Sigmoid colon (tissue), 7 donors: ENCODE data around the gene KCTD16. TPM values are rescaled to one million over a fixed set of nuclear protein-coding genes. Genes with fewer than 3 reads are reported as not detected.

ENCODE experiments used
- DNase-seq: peaks from one replicate; pipeline ENCODE4 v3.0.0-alpha.2; 2019
- H3K27ac ChIP-seq, 4 donors: fragments of 200-600 bp; sonication (generic); one replicate each; pipeline ENCODE4 v1.5.1; 2016 to 2019; ENCODE audit warnings: mild to moderate bottlenecking in 1 of 4
- H3K27me3 ChIP-seq, 3 donors: fragments of 200-600 bp; sonication (generic); one replicate each; pipeline ENCODE4 v1.5.1; 2019; ENCODE audit warnings: mild to moderate bottlenecking in 1 of 3
- H3K36me3 ChIP-seq, 4 donors: fragments of 200-600 bp; sonication (generic); one replicate each; pipeline ENCODE4 v1.5.1; 2016 to 2019
- H3K4me1 ChIP-seq, 4 donors: fragments of 200-600 bp; sonication (generic); one replicate each; pipeline ENCODE4 v1.5.1; 2017 to 2019
- H3K4me3 ChIP-seq, 4 donors: fragments of 200-600 bp; sonication (generic); one replicate each; pipeline ENCODE4 v1.5.1; 2017 to 2019; ENCODE audit warnings: mild to moderate bottlenecking in 2 of 4, moderate library complexity in 1 of 4
- H3K9me3 ChIP-seq, 4 donors: fragments of 200-600 bp in 3 of 4; sonication (generic) in 3 of 4; one replicate each; pipeline versions ENCODE4 v1.5.1 to v1.6.1; 2013 to 2019
- CTCF ChIP-seq, 4 experiments: fragments of 450-650 bp in 3 of 4; fragments of 200-600 bp in 1 of 4; IDR thresholded peaks; one replicate each; pipeline ENCODE4 v1.5.1; 2016 to 2019; ENCODE audit warnings: antibody characterized with exemption in 4 of 4, mild to moderate bottlenecking in 3 of 4, moderate library complexity in 2 of 4
- EP300 ChIP-seq, 4 donors: sonication (generic); formaldehyde crosslinking; IDR thresholded peaks; one replicate each; pipeline ENCODE4 v1.6.1; 2017; ENCODE audit warnings: antibody characterized with exemption in 4 of 4
- POLR2A ChIP-seq, 2 donors: fragments of 450-650 bp; IDR thresholded peaks; one replicate each; pipeline ENCODE4 v1.6.1; 2016; ENCODE audit warnings: antibody characterized with exemption in 2 of 2, mild to moderate bottlenecking in 2 of 2, moderate library complexity in 2 of 2
- POLR2AphosphoS5 ChIP-seq, 4 donors: sonication (generic); formaldehyde crosslinking; IDR thresholded peaks; one replicate each; pipeline ENCODE4 v1.6.1; 2017; ENCODE audit warnings: antibody characterized with exemption in 4 of 4
- WGBS, 2 donors: extraction: QIAGEN DNeasy Blood & Tissue Kit; methylation state at CpG; one replicate each; pipeline ENCODE4 v1.1.7; 2013; 5-methylcytosine and 5-hydroxymethylcytosine counted together
- intact Hi-C: fragments of 100-400 bp; cut with DNase I; formaldehyde crosslinking; loops from one replicate; pipeline ENCODE4 v1.15.1; 2023
- polyA plus RNA-seq, 3 donors: library from polyadenylated mRNA; stranded (reverse); fragments of 200-250 nt; gene quantifications; one replicate each; pipeline ENCODE4 v1.2.3, GENCODE V29; 2013
- total RNA-seq, 4 donors: library from RNA; depleted of rRNA; stranded (reverse); fragments of >200 nt; gene quantifications; one replicate each; pipeline ENCODE4 v1.1.0, GENCODE V29; 2016
- donor health status: healthy with polysubstance abuse.
- donor health status: Bipolar disorder and iron deficiency.
- donor health status: healthy.

KCTD16 gene
- total and polyA plus RNA-seq, 7 donors, result under 0.01 to 0.71 (median 0.16) TPM; not detected in 2

GRCh38 chr5:144328494-144328893, 157.8 kb downstream of the KCTD16 start:
- TF ChIP-seq POLR2A (IDR thresholded peaks at IDR 0.05) (no peak), POLR2AphosphoS5 (IDR thresholded peaks at IDR 0.05) (no peak), CTCF (IDR thresholded peaks at IDR 0.05) (no peak), EP300 (IDR thresholded peaks at IDR 0.05) (no peak)
- intact Hi-C loops, result no loop called here
- Histone ChIP-seq H3K4me1 (no peaks in the 10 kb centered on the region), H3K4me3 (no peak overlapping the region), H3K9me3 (no peaks in the 10 kb centered on the region), H3K36me3 (no peaks in the 10 kb centered on the region), H3K27ac (no peak overlapping the region), H3K27me3 (no peaks in the 10 kb centered on the region)
- WGBS, 2 donors, result 18 to 60% methylated on average over 2 of the region's 2 CpGs
- no peak for DNase-seq

- H3K4me1 ChIP-seq, result no peaks in the 10 kb centered on the region
- H3K27me3 ChIP-seq, result no peaks in the 10 kb centered on the region
- no peaks in the 10 kb centered on the region for H3K9me3 ChIP-seq
- no peaks in the 10 kb centered on the region for H3K36me3 ChIP-seq
- no peak overlapping the region for H3K4me3 ChIP-seq
- no peak for TF ChIP-seq POLR2A (IDR thresholded peaks at IDR 0.05)
- TF ChIP-seq POLR2AphosphoS5 (IDR thresholded peaks at IDR 0.05), result no peak
- no peak for TF ChIP-seq CTCF (IDR thresholded peaks at IDR 0.05)
- no peak for TF ChIP-seq EP300 (IDR thresholded peaks at IDR 0.05)
- DNase-seq, result no peak
- H3K27ac ChIP-seq, result no peak overlapping the region
- intact Hi-C loops, result no loop called here
Measured at GRCh38 chr5:144328980-144329379, 158.3 kb downstream of the KCTD16 start.

- no peak for TF ChIP-seq EP300 (IDR thresholded peaks at IDR 0.05)
- TF ChIP-seq CTCF (IDR thresholded peaks at IDR 0.05), result no peak
- TF ChIP-seq POLR2AphosphoS5 (IDR thresholded peaks at IDR 0.05), result no peak
- no peak for TF ChIP-seq POLR2A (IDR thresholded peaks at IDR 0.05)
- no peak for DNase-seq
Measured at GRCh38 chr5:144329681-144330080, 159.0 kb downstream of the KCTD16 start.

GRCh38 chr5:144331361-144331760, 160.7 kb downstream of the KCTD16 start:
- intact Hi-C loops, result no loop called here
- TF ChIP-seq EP300 (IDR thresholded peaks at IDR 0.05) (no peak), CTCF (IDR thresholded peaks at IDR 0.05) (no peak), POLR2AphosphoS5 (IDR thresholded peaks at IDR 0.05) (no peak), POLR2A (IDR thresholded peaks at IDR 0.05) (no peak)
- H3K36me3 ChIP-seq, result no peaks in the 10 kb centered on the region
- H3K4me3 ChIP-seq, result no peak overlapping the region
- no peak for DNase-seq
- no peaks in the 10 kb centered on the region for H3K9me3 ChIP-seq
- H3K27ac ChIP-seq, result no peak overlapping the region
- H3K27me3 ChIP-seq, result no peaks in the 10 kb centered on the region
- no peaks in the 10 kb centered on the region for H3K4me1 ChIP-seq

More at GRCh38 chr5:144329681-144330080, 159.0 kb downstream of the KCTD16 start:
- no peak overlapping the region for H3K27ac ChIP-seq
- intact Hi-C loops, result no loop called here
- no peak overlapping the region for H3K4me3 ChIP-seq
- no peaks in the 10 kb centered on the region for H3K36me3 ChIP-seq
- H3K9me3 ChIP-seq, result no peaks in the 10 kb centered on the region
- no peaks in the 10 kb centered on the region for H3K4me1 ChIP-seq
- H3K27me3 ChIP-seq, result no peaks in the 10 kb centered on the region

GRCh38 chr5:144332265-144332664, 161.6 kb downstream of the KCTD16 start:
- Histone ChIP-seq H3K9me3 (no peaks in the 10 kb centered on the region), H3K27me3 (no peaks in the 10 kb centered on the region), H3K27ac (no peak overlapping the region), H3K4me3 (no peak overlapping the region), H3K36me3 (no peaks in the 10 kb centered on the region), H3K4me1 (no peaks in the 10 kb centered on the region)
- intact Hi-C loops, result no loop called here
- 89 to 94% methylated on average over 1 of the region's 1 CpG for WGBS, 2 donors
- no peak for TF ChIP-seq POLR2A (IDR thresholded peaks at IDR 0.05)
- no peak for TF ChIP-seq EP300 (IDR thresholded peaks at IDR 0.05)
- no peak for TF ChIP-seq CTCF (IDR thresholded peaks at IDR 0.05)
- no peak for TF ChIP-seq POLR2AphosphoS5 (IDR thresholded peaks at IDR 0.05)
- DNase-seq, result no peak
